Measurements from ENCODE around the gene MPHOSPH10.

DNA sequence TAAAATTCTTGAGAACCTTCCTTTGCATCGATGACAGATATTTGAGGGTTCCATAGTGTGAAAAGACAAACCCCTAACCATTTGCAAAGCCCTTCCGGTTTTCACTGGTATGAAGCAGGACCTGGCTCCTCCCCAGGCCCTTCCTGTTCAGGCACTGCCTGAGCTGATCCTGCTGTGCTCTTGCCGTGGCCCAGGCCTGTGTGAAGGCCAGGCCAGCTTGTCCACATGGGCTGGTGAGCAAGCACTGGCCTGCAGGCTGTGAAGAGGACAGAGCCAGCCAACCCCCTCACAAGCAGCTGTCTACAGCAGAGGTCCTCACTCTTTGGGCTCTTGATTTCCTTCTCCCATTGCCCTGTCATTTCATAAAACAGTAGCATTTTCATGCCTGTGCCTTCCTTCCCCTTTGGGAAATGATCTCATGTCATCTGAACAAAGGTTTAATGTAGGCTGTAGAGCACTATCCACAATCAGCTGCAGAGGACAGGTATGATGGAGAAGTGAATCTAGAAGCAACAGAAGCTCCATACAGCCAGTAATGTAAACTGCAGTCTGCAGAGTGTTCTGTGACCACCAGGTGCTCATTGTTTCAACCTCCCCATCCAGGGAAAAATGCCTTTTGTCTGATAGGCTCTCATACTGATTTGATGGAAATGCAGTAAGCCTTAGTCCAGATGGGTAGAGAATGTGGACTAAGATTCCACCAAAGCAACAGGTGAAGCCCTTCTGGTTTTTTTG, 19.8 kb downstream of the MPHOSPH10 start:
- no peak for TF ChIP-seq ZFP3 (CRISPR knock-in tag; IDR thresholded peaks at IDR 0.05)
- TF ChIP-seq ZC3H10 (CRISPR knock-in tag; IDR thresholded peaks at IDR 0.05), result no peak
- no peak for TF ChIP-seq PPARA (CRISPR knock-in tag; IDR thresholded peaks at IDR 0.05; ENCODE audit: borderline replicate concordance)
- no peak for TF ChIP-seq ZFP30 (CRISPR knock-in tag; IDR thresholded peaks at IDR 0.05)
- no peak for TF ChIP-seq OSR1 (CRISPR knock-in tag; IDR thresholded peaks at IDR 0.05)
- TF ChIP-seq ZNF8 (CRISPR knock-in tag; IDR thresholded peaks at IDR 0.05), result no peak
- TF ChIP-seq, protein P1, sequence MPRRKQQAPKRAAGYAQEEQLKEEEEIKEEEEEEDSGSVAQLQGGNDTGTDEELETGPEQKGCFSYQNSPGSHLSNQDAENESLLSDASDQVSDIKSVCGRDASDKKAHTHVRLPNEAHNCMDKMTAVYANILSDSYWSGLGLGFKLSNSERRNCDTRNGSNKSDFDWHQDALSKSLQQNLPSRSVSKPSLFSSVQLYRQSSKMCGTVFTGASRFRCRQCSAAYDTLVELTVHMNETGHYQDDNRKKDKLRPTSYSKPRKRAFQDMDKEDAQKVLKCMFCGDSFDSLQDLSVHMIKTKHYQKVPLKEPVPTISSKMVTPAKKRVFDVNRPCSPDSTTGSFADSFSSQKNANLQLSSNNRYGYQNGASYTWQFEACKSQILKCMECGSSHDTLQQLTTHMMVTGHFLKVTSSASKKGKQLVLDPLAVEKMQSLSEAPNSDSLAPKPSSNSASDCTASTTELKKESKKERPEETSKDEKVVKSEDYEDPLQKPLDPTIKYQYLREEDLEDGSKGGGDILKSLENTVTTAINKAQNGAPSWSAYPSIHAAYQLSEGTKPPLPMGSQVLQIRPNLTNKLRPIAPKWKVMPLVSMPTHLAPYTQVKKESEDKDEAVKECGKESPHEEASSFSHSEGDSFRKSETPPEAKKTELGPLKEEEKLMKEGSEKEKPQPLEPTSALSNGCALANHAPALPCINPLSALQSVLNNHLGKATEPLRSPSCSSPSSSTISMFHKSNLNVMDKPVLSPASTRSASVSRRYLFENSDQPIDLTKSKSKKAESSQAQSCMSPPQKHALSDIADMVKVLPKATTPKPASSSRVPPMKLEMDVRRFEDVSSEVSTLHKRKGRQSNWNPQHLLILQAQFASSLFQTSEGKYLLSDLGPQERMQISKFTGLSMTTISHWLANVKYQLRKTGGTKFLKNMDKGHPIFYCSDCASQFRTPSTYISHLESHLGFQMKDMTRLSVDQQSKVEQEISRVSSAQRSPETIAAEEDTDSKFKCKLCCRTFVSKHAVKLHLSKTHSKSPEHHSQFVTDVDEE (CRISPR knock-in tag; IDR thresholded peaks at IDR 0.05), result no peak
- TF ChIP-seq, protein P2, sequence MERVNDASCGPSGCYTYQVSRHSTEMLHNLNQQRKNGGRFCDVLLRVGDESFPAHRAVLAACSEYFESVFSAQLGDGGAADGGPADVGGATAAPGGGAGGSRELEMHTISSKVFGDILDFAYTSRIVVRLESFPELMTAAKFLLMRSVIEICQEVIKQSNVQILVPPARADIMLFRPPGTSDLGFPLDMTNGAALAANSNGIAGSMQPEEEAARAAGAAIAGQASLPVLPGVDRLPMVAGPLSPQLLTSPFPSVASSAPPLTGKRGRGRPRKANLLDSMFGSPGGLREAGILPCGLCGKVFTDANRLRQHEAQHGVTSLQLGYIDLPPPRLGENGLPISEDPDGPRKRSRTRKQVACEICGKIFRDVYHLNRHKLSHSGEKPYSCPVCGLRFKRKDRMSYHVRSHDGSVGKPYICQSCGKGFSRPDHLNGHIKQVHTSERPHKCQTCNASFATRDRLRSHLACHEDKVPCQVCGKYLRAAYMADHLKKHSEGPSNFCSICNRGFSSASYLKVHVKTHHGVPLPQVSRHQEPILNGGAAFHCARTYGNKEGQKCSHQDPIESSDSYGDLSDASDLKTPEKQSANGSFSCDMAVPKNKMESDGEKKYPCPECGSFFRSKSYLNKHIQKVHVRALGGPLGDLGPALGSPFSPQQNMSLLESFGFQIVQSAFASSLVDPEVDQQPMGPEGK (CRISPR knock-in tag; IDR thresholded peaks at IDR 0.05; ENCODE audit: borderline replicate concordance), result no peak
- no peak for TF ChIP-seq RARB (CRISPR knock-in tag; IDR thresholded peaks at IDR 0.05)
- no peak for TF ChIP-seq ARNTL (CRISPR knock-in tag; IDR thresholded peaks at IDR 0.05; ENCODE audit: borderline replicate concordance, low read depth)
- no peak for TF ChIP-seq ZNF565 (CRISPR knock-in tag; conservative IDR thresholded peaks at IDR 0.05; ENCODE audit: low read depth)
- no peak for TF ChIP-seq ZNF70 (CRISPR knock-in tag; IDR thresholded peaks at IDR 0.05)
